ENCODE results near the gene TUBB.
"Not testable (repeated sequence)": the region's sequence is repeated elsewhere in the genome, so short reads cannot be mapped to it uniquely, and the experiment has no call there.

TUBB gene

GRCh38 chr6:30763155-30763617 lies 43.0 kb downstream of the TUBB start:
- DNase-seq, result no peak

- no peak for DNase-seq
Measured at GRCh38 chr6:30763618-30764489, 43.7 kb downstream of the TUBB start.

- not testable (repeated sequence) for DNase-seq
Measured at GRCh38 chr6:30764490-30765043, 44.4 kb downstream of the TUBB start.

- DNase-seq, result not testable (repeated sequence)
Measured at GRCh38 chr6:30765495-30765894, 45.3 kb downstream of the TUBB start.

- no peak for DNase-seq
Measured at GRCh38 chr6:30766461-30767157, 46.5 kb downstream of the TUBB start.

- DNase-seq, result no peak
Measured at GRCh38 chr6:30767158-30767943, 47.2 kb downstream of the TUBB start.

GRCh38 chr6:30767944-30768301 lies 47.8 kb downstream of the TUBB start:
- no peak for DNase-seq

GRCh38 chr6:30768634-30769087 lies 48.5 kb downstream of the TUBB start:
- no peak for DNase-seq

- DNase-seq, result peak; percentile 47 to 56
Measured at GRCh38 chr6:30769088-30769852, 49.1 kb downstream of the TUBB start.

- no peak for DNase-seq
Measured at GRCh38 chr6:30769853-30770524, 49.8 kb downstream of the TUBB start.

- no peak for DNase-seq
Measured at GRCh38 chr6:30770592-30770991, 50.4 kb downstream of the TUBB start.

- DNase-seq, result no peak
Measured at GRCh38 chr6:30774701-30775100, 54.5 kb downstream of the TUBB start.
